ENCODE data around the gene GALNT4.

GALNT4 gene

GRCh38 chr12:89494411-89495231 is 30.0 kb downstream of the GALNT4 start:
- FAIRE-seq (no peak), DNase-seq (ENCODE audit: low spot score) (no peak)

- FAIRE-seq, result no peak
Observed at GRCh38 chr12:89493670-89494302, 30.8 kb downstream of the GALNT4 start.

GRCh38 chr12:89492883-89493282 is 31.7 kb downstream of the GALNT4 start:
- FAIRE-seq (no peak), DNase-seq (ENCODE audit: low spot score) (no peak)

More at GRCh38 chr12:89493670-89494302, 30.8 kb downstream of the GALNT4 start:
- DNase-seq (ENCODE audit: low spot score), result no peak

GRCh38 chr12:89490922-89491321 is 33.7 kb downstream of the GALNT4 start:
- no peak for FAIRE-seq
- DNase-seq (ENCODE audit: low spot score), result no peak

GRCh38 chr12:89486264-89486663 is 38.3 kb downstream of the GALNT4 start:
- DNase-seq (ENCODE audit: low spot score) (no peak), FAIRE-seq (no peak)

GRCh38 chr12:89484470-89484869 is 40.1 kb downstream of the GALNT4 start:
- FAIRE-seq, result no peak
- no peak for DNase-seq (ENCODE audit: low spot score)

- DNase-seq (ENCODE audit: low spot score) (no peak), FAIRE-seq (no peak)
Observed at GRCh38 chr12:89481213-89481914, 43.2 kb downstream of the GALNT4 start.

GRCh38 chr12:89479982-89480381 is 44.6 kb downstream of the GALNT4 start:
- DNase-seq (ENCODE audit: low spot score) (no peak), FAIRE-seq (no peak)

- DNase-seq (ENCODE audit: low spot score) (no peak), FAIRE-seq (no peak)
Observed at GRCh38 chr12:89477633-89478279, 46.8 kb downstream of the GALNT4 start.

GRCh38 chr12:89476904-89477595 is 47.5 kb downstream of the GALNT4 start:
- DNase-seq (ENCODE audit: low spot score) (no peak), FAIRE-seq (no peak)

GRCh38 chr12:89476232-89476631 is 48.4 kb downstream of the GALNT4 start:
- FAIRE-seq, result no peak

GRCh38 chr12:89475203-89475990 is 49.2 kb downstream of the GALNT4 start:
- FAIRE-seq (no peak), DNase-seq (ENCODE audit: low spot score) (no peak)

More at GRCh38 chr12:89476232-89476631, 48.4 kb downstream of the GALNT4 start:
- no peak for DNase-seq (ENCODE audit: low spot score)

- DNase-seq (ENCODE audit: low spot score) (no peak), FAIRE-seq (no peak)
Observed at GRCh38 chr12:89474615-89475014, 50.0 kb downstream of the GALNT4 start.

Measured in RCC 7860 (cell line).